ENCODE measurements around the gene LY9.

GRCh38 chr1:160772331-160772730 lies 23.6 kb upstream of the LY9 start:
- TF ChIP-seq CTCF (IDR thresholded peaks at IDR 0.05) (no peak), POLR2A (IDR thresholded peaks at IDR 0.05) (no peak)
